IPS DF 19.7 (cell line): ENCODE results near the gene COL5A1.

Source experiments
- DNase-seq: peaks from one replicate; pipeline ENCODE4 v3.0.0-alpha.2; 2013; ENCODE audit warnings: low read depth, low spot score

COL5A1 gene

DNA sequence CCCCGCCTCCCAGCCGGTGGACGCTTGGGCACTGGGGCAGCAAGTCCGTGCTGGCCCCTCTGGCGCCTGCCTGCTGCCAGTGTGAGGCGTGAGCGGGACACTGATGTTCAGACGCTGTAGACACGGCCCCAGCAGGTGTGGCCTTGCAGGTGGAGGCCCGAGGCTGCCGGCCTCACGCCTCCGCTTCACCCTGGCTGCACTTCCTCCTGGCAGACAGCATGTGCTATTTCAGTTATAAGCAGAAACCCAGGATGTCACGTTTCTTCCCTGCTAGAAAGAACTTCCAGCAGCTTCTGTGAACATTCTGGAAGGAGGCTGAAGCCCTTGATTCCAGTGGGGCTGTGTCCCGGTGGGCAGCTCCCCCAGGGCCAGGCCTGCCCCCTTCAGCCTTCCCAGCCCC is 124.2 kb downstream of the COL5A1 start:
- no peak for DNase-seq

DNA sequence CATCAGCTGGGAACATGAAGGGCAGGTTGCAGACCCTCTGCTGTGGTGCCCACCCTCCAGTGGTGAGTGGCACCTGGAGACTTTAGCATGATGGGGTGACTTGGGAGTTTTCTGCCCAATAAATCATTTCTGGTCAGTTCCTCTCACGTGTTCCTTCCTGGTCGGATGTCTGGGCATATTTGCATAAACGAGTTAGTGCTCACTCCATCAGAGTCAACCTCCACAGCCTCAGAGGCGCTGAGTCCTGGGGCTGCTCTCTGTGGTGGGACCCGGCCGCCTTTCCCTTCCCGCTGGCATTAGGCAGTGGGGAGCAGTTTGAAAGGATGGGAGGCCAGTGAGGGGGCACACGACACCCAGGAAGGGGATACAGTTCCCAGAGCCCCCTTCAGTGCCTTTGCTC is 125.0 kb downstream of the COL5A1 start:
- DNase-seq = no peak

DNA sequence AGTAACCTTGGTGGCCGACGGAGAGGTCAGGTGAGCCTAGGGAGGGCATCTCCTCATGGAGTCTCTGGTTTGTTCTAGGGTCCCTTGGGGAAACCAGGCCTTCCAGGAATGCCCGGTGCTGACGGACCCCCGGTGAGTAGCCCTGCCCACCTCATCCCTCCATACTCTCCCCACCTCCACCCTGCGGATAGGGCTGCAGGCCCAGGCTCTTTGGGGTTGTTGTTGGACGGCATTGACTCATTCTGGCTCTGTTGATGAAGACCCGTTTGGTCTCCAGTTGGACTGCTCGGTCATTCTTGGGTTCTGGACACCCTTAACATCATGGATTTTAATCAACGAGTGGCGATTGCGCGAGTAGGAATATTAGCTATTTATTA is 126.7 kb downstream of the COL5A1 start:
- no peak for DNase-seq

DNA sequence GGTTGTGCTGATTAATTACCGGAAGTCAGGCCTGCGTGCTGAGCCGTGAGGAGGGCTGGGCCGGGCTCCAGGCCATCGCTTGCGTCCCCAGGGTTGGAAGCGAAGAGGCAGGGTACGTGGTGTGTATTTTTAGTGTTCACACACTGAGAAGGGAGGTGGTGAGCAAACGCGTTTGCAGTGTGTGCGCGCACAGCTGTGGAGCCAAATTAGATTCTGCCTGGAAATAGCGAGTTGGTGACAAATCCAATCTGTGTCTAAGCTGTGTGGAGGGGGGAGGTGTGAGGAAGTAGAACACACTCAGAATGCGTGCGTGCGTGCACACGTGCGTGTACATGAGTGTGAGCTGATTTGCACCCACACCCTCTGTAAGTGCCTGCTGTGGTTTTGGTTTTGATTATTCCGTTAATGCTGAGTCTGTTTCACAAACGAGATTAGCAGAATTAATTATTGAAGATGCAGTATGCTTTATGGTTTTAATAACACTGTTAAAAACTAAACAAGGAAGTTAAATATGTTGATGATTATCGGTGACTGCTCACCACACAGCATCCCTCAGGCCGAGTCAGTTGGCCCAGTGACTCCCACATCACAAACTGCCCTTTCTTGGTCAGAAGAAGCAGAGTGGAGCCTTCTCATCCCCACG is 127.2 kb downstream of the COL5A1 start:
- DNase-seq = no peak

DNA sequence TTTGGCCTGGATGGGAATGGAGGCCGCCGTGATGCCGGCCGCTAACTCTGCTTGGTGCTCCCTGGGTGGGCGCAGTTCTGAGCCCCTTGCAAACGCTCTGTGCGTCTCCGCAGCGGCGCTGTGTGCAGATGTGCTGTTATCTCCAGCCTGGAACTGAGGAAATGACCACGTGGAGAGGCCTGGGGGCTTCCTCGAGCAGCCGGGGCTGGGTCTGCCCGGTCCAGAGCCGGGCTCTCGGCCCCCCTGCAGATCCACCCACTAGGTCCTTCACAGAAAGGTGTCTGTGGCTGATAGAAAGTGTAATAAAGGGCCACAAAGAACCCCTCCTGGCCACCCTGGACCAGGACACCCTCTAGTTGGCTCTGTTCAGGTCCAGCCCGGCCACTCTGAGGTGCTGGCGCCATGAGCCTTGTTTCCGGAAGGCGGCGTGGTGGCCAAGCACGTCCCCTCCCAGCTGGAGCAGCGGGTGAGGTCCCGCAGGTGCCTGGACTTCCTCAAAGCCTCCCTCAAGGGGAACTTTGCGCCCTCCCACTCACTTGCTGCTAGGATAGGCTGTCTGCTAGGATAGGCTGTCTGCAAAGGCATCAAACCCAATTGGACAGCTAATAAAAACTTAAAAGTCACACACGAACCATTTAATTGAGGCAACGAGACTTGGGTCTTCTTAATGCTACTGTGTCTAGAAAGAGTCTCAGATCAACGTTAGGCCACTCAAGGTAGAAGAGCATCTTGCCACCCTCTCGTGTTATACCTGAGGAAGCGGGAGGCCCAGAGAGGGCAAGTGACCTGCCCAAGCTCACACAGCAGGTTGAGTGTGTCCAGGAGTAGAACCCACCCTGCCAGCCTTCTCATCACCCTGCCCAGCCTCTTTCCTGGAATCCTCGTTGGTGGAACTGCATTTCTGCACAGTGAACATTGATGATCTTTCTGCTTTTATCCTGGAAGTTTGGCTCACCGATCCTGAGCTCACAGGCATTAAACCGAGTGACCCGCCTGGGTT is 129.7 kb downstream of the COL5A1 start:
- no peak for DNase-seq

DNA sequence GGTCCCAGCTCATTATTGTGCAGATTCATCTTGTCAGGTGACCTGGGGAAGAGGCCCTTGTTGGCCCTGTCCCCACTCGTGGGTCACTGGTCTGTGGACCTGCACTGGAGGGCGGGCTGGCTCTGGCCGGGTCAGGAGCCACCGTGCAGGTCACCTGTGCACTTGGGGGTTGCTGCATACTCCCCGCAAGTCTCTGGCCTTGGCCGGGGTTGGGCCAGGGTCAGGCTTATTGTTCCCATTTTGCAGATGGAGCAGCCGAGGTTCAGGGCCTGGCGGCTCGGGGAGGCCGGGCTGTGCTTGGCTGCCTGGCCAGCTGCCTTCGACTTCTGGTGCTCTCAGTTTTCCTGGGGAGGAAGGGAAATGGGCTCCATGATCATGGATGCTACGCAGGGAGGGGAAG is 130.7 kb downstream of the COL5A1 start:
- no peak for DNase-seq

DNA sequence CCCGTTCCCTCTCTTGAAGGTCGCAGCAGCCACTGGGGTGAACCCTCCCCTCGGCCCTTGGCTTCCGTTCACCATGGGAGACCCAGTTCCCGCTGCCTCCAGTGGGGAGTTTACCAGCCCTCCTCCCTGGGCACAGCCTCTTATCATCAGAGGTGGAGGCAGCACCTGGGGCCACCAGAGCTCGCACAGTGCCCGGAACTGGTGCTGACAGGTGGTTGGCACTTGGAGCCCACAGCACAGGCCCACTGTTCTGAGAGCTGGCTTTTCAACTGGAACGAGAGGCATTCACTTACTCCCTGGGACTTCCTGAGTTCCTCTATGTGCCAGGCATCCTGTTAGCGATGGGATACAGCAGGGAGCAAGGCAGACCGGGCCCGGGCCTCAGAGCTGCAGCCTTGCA is 132.2 kb downstream of the COL5A1 start:
- no peak for DNase-seq

DNA sequence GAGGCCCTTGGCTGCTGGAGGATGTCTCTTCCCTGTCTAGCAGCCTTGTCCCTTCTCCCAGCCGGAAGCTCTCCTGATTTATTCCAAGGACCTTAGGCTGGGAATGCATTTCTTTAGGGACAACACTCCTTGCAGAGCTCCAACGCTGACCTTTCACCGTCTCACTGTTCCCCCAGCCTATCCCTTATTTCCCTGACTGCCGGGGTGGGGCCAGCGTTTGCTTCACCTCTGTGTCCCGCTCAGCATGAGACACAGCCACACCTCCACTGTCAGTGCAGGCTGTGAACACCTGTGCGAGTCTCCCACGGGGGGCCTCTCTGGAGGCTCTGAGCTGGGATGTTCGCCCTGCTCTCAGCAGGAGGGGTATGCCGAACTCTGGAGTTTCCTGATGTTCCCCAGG is 132.8 kb downstream of the COL5A1 start:
- no peak for DNase-seq

DNA sequence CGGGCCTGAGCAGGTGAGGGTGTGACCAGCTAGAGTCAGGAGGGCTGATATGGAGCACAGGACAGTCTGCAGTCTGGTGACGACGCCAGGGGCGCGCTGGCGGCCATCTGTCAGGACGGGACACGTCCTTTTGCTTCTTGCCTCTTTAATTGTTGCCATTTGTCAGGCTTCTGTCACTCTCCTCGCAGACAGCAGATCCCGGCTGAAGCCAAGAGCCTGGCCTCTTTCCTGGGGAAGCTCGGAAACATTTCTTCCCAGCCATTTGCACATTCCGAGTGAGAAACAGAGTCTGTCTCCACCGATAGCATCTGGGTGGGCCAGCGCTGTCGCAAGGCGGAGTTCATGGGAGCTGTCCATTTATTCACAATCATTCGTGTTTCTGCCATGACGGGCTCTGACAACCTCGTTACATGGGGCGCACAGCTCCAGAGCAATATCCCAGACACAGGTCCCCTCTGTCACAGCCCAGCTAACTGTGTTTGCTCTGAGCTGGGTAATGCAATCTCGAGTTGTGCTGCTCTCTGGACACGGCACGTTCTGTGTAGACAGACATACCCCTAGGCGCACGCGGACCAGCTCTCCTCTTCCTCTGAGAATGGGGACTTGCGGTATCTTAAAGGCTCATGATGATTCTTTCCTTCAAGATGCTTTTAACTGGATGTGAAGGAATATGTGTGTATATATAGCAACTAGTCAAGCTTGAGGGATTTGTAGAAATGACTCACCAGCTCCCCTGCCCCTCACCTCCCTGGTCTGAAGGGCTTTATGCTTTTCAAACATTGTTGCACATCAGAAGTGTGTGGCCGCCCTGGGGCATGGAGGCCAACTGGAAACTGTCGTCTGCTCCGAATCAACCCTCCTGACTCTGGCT is 133.7 kb downstream of the COL5A1 start:
- no peak for DNase-seq

DNA sequence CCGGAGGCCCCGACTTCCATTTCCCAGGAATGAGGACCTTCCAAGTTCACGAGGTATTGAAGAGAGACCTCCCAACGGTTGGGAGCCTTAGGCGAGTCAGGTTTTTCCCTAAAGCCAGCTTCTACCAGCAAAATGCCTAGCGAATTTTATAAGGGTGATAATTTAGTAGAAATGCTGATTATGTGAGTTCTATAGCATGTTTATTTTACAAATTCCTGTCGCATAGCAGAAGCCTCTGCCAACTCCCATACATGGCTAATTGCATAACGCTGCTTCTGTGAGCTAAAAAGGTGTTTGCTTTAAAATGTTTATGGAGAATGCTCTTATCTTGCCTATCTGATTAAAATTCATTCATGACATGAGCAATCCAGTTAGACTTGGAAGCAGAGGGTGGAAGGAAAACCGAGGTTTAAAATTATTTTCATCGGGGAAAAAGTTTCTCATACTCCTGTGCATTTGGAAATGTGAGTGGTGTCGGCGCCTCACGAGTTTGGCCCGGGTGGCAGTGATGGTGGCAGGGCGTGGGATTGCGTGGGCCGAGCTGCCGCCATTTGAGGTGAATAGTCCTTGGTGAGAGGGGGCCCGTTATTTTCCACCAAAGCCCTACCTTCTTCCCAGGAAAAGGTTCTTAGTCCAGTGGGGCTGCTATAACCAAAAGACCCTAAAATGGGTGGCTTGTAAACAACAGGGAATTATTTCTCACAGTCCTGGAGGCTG is 134.6 kb downstream of the COL5A1 start:
- no peak for DNase-seq

DNA sequence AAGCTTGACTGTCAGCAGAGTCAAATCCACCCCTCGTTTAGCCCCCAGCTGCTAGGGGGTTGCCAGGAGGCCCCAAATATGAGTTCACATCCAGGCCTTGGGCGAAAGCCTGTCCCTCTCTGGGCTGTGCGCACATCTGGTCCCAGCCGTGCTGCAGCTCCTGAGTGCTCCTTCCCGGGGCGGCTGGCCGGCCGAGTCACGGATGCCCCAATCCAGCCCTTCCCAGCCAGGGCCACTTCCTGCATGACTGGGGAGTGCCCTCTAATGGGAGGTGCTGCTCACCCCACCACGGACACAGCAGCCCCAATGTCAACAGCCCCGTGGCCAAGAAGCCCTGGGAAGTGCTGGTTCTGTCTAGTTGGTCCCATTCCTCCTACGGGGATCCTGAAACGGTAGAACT is 135.6 kb downstream of the COL5A1 start:
- DNase-seq = no peak

DNA sequence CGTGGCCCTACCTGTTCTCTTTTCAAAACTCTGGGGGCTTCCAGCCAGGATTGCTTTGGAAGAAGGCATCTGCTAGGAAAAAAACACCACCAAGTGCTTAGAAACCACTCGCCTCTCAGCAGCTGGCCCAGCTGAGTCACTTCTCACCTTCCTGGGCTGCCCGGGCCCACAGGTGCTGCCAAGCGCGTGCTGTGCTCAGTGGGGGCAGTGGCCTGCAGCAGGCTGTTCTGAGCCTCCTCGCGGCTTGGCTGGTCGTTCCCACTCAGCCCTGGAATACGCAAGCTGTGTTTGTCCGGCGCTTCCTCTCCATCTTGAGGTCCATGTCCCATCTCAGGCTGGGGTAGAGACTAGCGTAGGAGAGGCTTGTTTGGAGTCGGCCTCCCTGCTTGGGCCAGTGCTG is 136.6 kb downstream of the COL5A1 start:
- DNase-seq = no peak

DNA sequence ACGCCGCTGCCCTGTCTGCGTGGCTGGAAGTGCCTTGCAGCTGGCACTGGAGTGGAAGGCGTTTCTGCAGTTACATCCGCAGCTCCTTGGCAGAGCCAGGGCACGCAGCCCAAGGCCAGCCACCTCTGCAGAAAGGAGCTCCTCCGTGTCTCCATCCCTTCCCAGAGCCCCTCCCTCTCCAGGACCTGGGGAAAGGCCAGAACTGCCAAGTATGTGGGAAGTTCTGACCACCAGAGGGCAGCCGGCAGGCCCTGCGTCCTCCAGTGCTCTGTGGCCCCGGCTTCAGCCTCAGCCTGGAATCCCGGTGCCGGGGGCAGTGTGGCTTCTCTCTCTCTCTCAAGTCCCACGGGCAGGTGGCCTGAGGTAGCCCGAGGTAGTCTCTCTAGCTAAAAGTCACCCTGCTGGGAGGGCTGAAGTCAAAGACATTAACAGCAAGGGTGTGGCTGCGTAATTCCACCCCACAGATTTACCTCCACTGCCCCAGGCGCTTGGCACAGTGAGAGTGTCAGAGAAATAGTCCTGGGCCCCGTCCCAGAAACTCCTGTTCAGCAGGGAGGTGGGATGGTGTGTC is 137.3 kb downstream of the COL5A1 start:
- DNase-seq = peak; percentile 60

DNA sequence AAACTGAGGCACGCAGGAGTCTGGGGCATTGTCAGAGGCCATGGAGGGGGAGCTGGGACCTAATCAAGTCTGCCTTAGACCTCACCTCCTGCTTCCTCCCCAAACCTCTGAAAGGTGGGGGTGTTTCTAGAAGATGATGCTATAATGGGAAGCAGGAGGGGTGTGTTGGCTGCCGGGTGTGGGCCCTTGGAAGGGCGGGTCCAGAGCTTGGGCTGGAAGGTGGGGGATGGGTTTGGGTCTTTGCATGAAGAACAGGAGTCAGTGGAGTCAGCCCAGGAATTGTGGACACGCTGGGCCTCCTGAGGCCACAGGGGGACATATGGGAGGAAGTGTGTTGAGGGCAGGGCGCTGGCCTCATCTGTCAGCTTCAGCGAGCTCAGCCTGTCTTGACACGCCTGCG is 138.0 kb downstream of the COL5A1 start:
- no peak for DNase-seq

DNA sequence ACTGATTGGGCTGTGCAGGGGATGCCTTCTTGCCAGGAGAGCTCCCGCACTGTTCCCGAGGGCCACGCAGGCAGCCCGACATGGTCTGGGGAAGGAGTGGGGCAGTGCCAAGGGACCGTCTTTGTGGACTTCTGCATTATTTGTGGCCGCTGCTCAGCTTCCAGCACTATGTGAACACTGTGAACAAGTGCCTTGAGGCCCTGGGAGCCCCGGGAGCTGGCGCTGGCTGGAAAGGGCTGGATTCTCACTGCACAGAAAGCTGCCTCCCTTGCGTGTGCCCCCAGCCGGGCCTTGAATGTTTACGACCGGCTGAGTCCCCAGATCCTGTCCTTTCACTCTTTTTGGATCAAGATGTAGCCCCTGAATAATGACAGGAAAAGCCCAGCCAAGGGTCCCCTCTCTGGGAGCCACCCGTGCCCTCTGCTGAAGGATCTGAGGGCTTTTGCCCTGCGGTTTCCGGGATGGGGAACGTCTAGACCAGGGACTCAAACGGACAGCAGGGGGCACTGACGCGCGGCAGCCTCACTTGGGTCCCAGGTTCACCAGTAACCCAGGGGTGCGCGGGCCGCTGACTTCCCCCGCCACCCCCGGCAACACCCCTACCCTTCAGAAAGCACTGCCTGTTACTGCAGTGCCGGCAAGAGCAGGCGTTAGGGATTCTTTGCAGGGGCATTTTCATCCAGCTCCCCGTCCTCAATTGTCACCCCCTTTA is 140.1 kb downstream of the COL5A1 start:
- DNase-seq = no peak

DNA sequence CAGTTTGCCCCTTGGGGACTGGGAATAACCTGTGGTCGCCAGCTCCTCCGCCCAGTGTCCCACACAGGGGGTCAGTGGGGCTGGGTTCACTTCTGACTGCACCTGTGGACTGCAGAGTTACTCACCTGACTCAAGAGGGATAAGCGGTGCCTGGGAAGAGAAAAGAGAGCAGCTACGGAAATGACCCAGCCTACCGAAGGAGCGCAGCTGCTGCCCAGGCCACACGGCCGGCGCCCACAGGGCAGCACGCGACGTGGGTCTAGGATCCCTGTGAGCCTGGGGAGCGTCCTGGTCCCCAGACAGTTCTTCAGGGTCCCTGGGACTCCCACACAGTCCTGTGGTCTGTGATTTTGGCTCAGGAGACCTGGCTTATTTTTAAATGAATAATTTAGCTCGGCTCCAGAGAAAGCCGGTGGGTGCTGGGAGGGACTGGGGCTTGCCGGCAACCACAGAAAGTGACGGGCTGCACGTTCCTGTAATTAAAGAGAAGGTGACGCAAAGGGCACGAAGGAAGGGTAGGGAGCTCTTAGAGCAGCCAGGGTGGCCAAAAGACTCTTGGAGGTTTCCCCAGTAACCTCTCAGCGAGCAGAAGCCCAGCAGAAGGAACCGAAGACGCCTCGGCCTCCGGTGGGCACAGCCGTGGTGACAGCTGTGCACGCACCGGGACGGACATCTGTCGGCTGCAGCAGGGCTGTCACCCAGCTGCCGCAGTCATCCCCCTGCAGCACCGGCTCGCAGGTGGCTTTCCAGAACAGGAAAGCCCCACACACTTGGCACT is 141.5 kb downstream of the COL5A1 start:
- no peak for DNase-seq

DNA sequence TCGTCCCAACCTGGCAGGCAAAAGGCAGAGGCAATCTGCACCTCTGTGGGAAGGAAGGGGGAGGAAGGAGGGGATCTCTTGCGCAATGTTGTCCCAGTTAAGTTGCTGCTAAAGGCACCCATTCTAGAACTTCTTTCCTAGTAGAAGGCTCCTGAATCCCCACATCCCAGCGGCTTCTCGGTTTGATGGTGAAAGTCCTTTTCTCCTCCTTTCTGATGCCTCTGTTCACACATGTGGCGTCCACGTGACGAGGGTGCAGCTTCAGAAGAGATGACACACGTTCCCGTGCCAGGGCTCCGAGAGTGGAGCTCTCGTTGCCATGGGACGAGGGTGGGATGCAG is 142.1 kb downstream of the COL5A1 start:
- DNase-seq = no peak

DNA sequence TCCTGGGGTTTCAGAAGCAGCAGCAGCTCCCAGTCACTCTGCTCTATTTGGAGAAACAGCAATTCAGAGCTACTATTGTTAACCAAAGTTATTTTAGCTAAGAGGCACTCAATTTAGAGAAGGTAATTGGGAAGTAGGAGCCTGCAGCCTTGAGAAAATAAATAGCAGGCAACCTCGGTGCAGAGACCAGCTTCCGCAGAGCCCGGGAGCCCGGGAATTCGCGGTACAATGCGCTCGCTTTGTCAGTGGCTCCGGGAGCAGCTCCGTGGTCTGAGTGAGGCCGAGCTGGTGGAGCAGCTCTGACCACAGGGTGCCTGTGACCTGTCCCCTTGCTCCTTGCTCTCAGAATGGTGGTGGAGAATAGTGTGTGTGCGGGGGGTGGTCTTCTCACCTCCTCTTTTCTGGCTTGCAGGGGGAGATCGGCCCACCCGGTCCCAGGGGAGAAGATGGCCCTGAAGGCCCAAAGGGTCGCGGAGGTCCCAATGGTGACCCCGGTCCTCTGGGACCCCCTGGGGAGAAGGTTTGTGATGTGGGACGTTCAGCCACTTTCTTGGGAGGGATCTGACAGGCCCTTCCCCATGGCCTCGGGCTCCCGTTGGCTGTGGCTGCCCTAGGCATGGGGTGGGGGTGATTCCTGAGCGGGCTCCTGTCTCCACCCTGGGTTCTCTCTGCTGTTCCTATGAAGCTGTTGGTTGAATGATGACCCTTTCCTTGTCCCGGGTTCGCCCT is 143.1 kb downstream of the COL5A1 start:
- DNase-seq = no peak
